HG02870 (cell line): ENCODE results near the gene NIPAL3.
"Not testable (repeated sequence)": the region's sequence is repeated elsewhere in the genome, so short reads cannot be mapped to it uniquely, and the experiment has no call there.

Experiments
- ATAC-seq: cut with Tn5 transposase; IDR thresholded peaks from one replicate; pipeline ENCODE4 v1.9.1; 2021; ENCODE audit warnings: mild to moderate bottlenecking, moderate library complexity; ENCODE audit not compliant: unreplicated experiment

Gene NIPAL3

DNA sequence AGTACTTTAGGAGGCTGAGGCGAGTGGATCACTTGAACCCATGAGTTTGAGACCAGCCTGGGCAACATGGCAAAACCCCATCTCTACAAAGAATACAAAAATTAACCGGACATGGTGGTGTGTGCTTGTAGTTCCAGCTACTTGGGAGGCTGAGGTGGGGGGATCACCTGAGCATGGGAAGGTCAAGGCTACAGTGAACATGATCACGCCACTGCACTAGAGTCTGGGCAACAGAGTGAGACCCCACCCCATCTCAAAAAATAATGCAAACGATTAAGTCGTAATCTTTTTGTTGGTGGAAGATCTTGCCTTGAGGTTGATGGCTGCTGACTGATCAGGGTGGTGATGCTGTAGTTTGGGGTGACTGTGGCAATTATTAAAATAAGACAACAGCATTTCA is 93.3 kb downstream of the NIPAL3 start:
- ATAC-seq = no peak

DNA sequence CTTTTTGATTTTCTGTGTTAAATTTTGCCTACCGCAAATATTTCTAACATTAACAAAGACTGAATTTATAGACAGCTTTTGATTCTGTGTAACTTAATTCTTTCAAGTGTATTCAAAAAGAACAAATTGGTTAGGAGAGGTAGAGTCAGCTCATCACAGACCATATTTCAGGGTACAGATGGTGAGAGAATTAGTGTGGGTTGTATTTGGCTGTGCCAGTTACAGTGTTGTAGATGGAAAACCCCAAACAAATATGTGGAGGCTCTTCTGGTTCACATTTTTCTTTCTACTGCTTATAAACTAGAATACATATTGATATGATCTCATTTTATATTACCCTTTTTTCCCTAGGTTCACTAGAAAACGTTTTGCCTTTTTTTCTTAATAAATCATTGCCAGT is 98.1 kb downstream of the NIPAL3 start:
- ATAC-seq = no peak

DNA sequence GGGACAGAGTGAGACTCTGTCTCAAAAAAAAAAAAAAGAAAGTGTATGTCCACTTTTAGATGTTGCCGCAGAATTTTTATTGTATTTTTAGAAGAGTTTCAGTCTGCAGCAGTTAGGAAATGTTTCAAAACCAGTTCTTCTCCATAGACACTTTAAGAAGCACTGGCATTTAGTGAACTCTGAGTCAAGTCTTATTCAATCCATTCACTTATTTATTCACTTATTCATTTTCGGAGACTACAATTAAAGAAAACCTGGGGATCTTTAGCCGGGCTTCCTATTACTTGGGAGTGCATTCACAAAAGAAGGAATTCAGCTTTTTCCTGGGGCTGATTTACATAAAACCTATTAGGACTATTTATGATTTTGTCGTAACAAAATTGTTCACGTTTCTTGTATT is 99.3 kb downstream of the NIPAL3 start:
- no peak for ATAC-seq

DNA sequence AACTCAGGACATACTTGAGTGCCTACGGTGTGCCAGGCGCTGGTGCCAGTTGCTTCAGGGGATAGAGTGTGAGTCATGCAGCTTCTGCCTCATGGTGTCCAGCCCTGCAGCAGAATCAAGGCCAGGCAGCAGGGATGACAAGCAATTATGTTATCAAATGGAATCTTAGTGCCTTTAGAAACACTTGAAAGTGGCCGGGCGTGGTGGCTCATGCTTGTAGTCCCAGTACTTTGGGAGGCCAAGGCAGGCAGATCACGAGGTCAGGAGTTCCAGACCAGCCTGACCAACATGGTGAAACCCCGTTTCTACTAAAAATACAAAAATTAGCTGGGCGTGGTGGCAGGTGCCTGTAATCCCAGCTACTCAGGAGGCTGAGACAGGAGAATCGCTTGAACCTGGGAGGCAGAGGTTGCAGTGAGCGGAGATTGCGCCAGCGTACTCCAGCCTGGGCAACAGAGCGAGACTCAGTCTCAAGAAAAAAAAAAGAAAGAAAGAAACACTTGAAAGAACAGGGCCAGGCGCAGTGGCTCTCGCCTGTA is 100.1 kb downstream of the NIPAL3 start:
- not testable (repeated sequence) for ATAC-seq

- ATAC-seq = no peak
Measured at GRCh38 chr1:24516506-24516905, 100.9 kb downstream of the NIPAL3 start.

GRCh38 chr1:24517898-24518297 is 102.3 kb downstream of the NIPAL3 start:
- ATAC-seq = no peak

- not testable (repeated sequence) for ATAC-seq
Measured at GRCh38 chr1:24520282-24520681, 104.7 kb downstream of the NIPAL3 start.
